HepG2 (cell line): ENCODE measurements around the gene KCNQ1OT1.

Experiments
- BHLHE40 ChIP-seq: IDR thresholded peaks from 2 replicates; pipeline ENCODE4 v1.6.1; 2011; ENCODE audit warnings: low read length, improper control_type of control experiment
- GLI4 ChIP-seq: sonication (generic); formaldehyde crosslinking; IDR thresholded peaks from 2 replicates; pipeline ENCODE4 v1.5.1; 2020; ENCODE audit warnings: missing genetic modification reagents, mild to moderate bottlenecking, moderate library complexity, borderline replicate concordance
- KLF11 ChIP-seq: IDR thresholded peaks from 2 replicates; pipeline ENCODE4 v1.6.1; 2016; ENCODE audit warnings: missing compliant biosample characterization
- XRCC5 ChIP-seq: fragments of 200-400 bp; formaldehyde crosslinking; optimal IDR thresholded peaks from 2 replicates; pipeline ENCODE3; 2017; ENCODE audit warnings: mild to moderate bottlenecking, low read length
- ZFP90 ChIP-seq: sonication (generic); formaldehyde crosslinking; IDR thresholded peaks from 2 replicates; pipeline ENCODE4 v1.8.0; 2022; ENCODE audit warnings: missing genetic modification reagents, mild to moderate bottlenecking, inconsistent platforms, borderline replicate concordance
- ZNF788 ChIP-seq: sonication (generic); formaldehyde crosslinking; IDR thresholded peaks from 2 replicates; pipeline ENCODE4 v1.5.0; 2020; ENCODE audit warnings: mild to moderate bottlenecking, missing genetic modification reagents, borderline replicate concordance
- ZSCAN9 ChIP-seq: IDR thresholded peaks from 2 replicates; pipeline ENCODE4 v1.6.1; 2016; ENCODE audit warnings: borderline replicate concordance

DNA sequence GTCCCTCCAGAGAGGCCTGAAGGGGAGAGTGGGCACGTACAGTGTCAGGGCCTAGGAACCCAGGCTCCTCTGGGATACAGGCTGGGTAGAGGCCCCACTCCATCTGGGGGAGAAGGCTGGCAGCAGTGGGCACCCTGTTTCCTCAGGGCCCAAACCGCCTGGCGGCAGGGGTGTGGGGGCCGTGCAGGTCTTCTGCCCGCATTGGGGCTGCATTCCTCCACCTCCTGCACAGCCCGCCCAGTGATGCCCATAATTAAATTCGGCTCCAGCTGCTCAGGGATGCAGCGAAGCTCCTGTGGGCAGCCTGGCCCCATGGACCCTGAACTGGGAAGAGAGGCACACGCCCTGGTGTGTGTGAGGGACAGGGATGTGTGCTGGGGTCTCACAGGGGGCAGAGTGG is 35.4 kb downstream of the KCNQ1OT1 start:
- no peak for TF ChIP-seq GLI4
- no peak for TF ChIP-seq ZSCAN9
- TF ChIP-seq ZFP90: no peak
- no peak for TF ChIP-seq XRCC5
- no peak for TF ChIP-seq BHLHE40
- TF ChIP-seq KLF11: no peak
- TF ChIP-seq ZNF788 (CRISPR knock-in tag): no peak
